Rectal smooth muscle tissue (tissue), 1 donor: ENCODE results near the gene CCDC28A.
A peak's percentile ranks its signal among the peaks of the same experiment; 100 is the strongest.

ENCODE experiments used
- H3K27ac ChIP-seq: one replicate; pipeline ENCODE4 v1.7.0; 2013; ENCODE audit warnings: low read depth, low read length, inconsistent platforms
- H3K27me3 ChIP-seq: one replicate; pipeline ENCODE4 v1.7.0; 2013; ENCODE audit warnings: low read length; ENCODE audit not compliant: control insufficient read depth, insufficient read depth
- H3K36me3 ChIP-seq: one replicate; pipeline ENCODE4 v1.7.0; 2013; ENCODE audit warnings: low read length; ENCODE audit not compliant: control insufficient read depth, insufficient read depth
- H3K4me1 ChIP-seq: one replicate; pipeline ENCODE4 v1.7.0; 2013; ENCODE audit warnings: low read length; ENCODE audit not compliant: control insufficient read depth, insufficient read depth
- H3K4me3 ChIP-seq: one replicate; pipeline ENCODE4 v1.7.0; 2013; ENCODE audit warnings: low read length
- H3K9ac ChIP-seq: one replicate; pipeline ENCODE4 v1.7.0; 2013; ENCODE audit warnings: low read length

The CCDC28A gene

GRCh38 chr6:138800377-138801150, 27.0 kb downstream of the CCDC28A start:
- Histone ChIP-seq H3K9ac (no peak overlapping the region), H3K27ac (no peak overlapping the region), H3K27me3 (no peaks in the 10 kb centered on the region), H3K4me1 (peaks cover 12% of the 10 kb centered on the region), H3K36me3 (no peaks in the 10 kb centered on the region), H3K4me3 (no peak overlapping the region)

DNA sequence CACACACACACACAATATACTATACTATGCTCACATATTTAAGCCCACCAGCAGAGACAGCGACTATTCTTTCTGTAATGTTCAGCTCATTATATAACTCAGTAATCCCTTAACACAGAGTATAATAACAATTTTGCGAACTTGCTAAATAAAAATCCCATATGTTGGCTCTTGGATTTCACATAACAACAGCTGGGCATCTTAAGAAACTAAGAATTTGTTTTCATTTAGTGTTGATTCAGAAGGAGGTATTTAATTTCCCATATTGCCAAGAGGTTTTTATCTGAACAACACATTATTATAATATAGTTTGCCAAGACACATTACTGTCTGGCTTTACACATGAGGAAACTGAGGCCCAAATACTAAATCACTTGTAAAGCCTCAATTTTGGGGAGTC, 29.8 kb downstream of the CCDC28A start:
- Histone ChIP-seq H3K36me3 (no peaks in the 10 kb centered on the region), H3K27me3 (no peaks in the 10 kb centered on the region), H3K4me3 (no peak overlapping the region), H3K27ac (peak overlapping the region; percentile 61), H3K4me1 (peaks cover 12% of the 10 kb centered on the region), H3K9ac (no peak overlapping the region)

- Histone ChIP-seq H3K9ac (no peak overlapping the region), H3K27me3 (no peaks in the 10 kb centered on the region), H3K36me3 (no peaks in the 10 kb centered on the region), H3K4me3 (no peak overlapping the region), H3K4me1 (peaks cover 12% of the 10 kb centered on the region), H3K27ac (peak overlapping the region; percentile 61)
Measured at GRCh38 chr6:138803861-138804260, 30.3 kb downstream of the CCDC28A start.

DNA sequence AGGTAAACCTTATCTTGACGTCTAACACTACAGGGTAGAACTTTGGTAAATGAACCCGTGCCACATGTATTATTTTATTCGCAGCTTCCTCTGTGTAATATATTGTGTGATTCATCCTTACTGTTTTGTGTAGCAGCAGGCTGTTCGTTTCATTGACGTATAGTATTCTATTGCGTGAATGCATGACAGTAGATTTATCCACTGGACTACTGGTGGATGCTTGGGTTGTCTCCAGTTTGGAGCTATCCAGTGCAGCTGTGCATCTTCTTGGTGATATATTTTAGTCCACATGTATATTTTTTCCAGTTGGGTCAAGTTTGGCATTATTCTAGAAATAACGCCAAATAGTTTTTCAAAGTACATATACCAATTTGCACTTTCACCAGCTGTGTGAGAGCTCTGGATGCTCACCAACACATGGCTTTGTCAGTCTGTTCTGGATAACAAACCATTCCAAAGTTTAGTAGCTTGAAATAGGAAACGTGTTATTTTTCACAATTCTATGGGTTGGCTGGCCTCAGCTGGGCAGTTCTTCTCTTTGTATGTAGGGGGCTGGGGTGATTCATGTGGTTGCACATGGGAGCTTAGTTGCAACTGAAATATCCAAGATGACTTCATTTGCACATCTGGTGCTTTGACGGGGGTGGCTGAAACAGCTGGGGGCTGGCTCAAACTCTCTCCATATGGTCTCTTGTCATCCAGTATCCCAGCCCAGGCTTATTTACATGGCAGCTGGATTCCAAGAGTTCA, 31.6 kb downstream of the CCDC28A start:
- no peak overlapping the region for H3K9ac ChIP-seq
- H3K36me3 ChIP-seq, result no peaks in the 10 kb centered on the region
- H3K4me1 ChIP-seq, result peaks cover 12% of the 10 kb centered on the region
- no peak overlapping the region for H3K4me3 ChIP-seq
- no peak overlapping the region for H3K27ac ChIP-seq
- H3K27me3 ChIP-seq, result no peaks in the 10 kb centered on the region

DNA sequence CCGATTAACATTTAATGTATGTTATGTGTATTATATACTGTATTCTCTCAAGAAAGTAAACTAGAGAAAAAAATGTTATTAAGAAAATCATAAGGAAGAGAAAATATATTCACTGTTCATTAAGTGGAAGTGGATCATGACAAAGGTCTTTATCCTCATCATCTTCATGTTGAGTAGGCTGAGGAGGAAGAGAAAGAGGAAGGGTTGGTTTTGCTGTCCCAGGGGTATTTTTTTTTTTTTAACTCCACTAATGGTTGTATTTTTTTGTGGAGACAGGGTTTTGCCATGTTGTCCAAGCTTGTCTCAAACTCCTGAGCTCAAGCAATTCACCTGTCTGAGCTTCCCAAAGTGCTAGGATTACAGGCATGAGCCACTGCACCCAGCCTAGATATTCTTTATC, 33.3 kb downstream of the CCDC28A start:
- H3K9ac ChIP-seq, result no peak overlapping the region
- no peaks in the 10 kb centered on the region for H3K27me3 ChIP-seq
- no peak overlapping the region for H3K4me3 ChIP-seq
- H3K4me1 ChIP-seq, result peaks cover 12% of the 10 kb centered on the region
- no peak overlapping the region for H3K27ac ChIP-seq
- no peaks in the 10 kb centered on the region for H3K36me3 ChIP-seq

- Histone ChIP-seq H3K4me3 (no peak overlapping the region), H3K4me1 (no peaks in the 10 kb centered on the region), H3K36me3 (no peaks in the 10 kb centered on the region), H3K9ac (no peak overlapping the region), H3K27ac (no peak overlapping the region), H3K27me3 (no peaks in the 10 kb centered on the region)
Measured at GRCh38 chr6:138809677-138810076, 36.1 kb downstream of the CCDC28A start.

DNA sequence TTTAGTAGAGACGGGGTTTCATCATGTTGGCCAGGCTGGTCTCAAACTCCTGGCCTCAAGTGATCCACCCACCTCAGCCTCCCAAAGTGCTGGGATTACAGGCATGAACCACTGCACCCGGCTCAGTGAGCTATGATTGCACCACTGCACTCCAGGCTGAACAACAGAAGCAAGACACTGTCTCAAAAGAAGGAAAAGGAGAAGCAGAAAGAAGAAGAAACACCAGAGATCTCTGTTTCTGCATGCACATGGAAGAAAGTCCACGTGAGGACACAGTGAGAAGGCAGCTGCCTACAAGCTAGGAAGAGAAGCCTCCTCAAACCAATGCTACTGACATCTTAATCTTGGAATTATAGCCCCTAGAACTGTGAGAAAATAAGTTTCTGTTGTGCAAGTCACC, 38.3 kb downstream of the CCDC28A start:
- no peaks in the 10 kb centered on the region for H3K27me3 ChIP-seq
- no peak overlapping the region for H3K9ac ChIP-seq
- H3K36me3 ChIP-seq, result no peaks in the 10 kb centered on the region
- no peaks in the 10 kb centered on the region for H3K4me1 ChIP-seq
- no peak overlapping the region for H3K4me3 ChIP-seq
- H3K27ac ChIP-seq, result no peak overlapping the region

GRCh38 chr6:138814179-138814834, 40.7 kb downstream of the CCDC28A start:
- Histone ChIP-seq H3K36me3 (no peaks in the 10 kb centered on the region), H3K4me1 (no peaks in the 10 kb centered on the region), H3K9ac (no peak overlapping the region), H3K27me3 (no peaks in the 10 kb centered on the region), H3K4me3 (no peak overlapping the region), H3K27ac (no peak overlapping the region)

- no peaks in the 10 kb centered on the region for H3K27me3 ChIP-seq
- no peak overlapping the region for H3K27ac ChIP-seq
- no peaks in the 10 kb centered on the region for H3K36me3 ChIP-seq
- H3K9ac ChIP-seq, result no peak overlapping the region
- H3K4me3 ChIP-seq, result no peak overlapping the region
- H3K4me1 ChIP-seq, result no peaks in the 10 kb centered on the region
Measured at GRCh38 chr6:138815221-138815620, 41.7 kb downstream of the CCDC28A start.

GRCh38 chr6:138815797-138816528, 42.4 kb downstream of the CCDC28A start:
- H3K4me3 ChIP-seq, result no peak overlapping the region
- no peaks in the 10 kb centered on the region for H3K36me3 ChIP-seq
- H3K4me1 ChIP-seq, result no peaks in the 10 kb centered on the region
- no peaks in the 10 kb centered on the region for H3K27me3 ChIP-seq
- no peak overlapping the region for H3K9ac ChIP-seq
- no peak overlapping the region for H3K27ac ChIP-seq

DNA sequence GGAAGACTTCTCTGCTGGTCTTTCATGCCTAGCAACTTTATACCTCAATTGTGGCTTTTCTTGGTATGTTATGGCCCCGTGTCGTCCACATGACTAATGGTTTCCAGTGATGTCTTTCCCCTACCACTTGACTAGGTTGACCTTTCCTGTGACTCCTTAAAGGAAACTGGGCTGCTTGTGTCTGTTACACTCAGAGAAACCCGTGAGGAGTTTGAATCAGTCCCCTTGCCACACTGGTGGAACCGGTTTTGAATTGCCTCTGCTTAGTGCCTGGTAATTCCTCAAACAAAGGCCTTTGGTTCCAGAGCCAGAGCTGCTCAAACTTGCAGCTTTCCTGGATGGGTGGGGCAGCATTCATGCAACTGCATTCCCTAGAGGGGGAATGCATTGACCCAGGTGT, 44.2 kb downstream of the CCDC28A start:
- no peak overlapping the region for H3K9ac ChIP-seq
- no peaks in the 10 kb centered on the region for H3K4me1 ChIP-seq
- no peaks in the 10 kb centered on the region for H3K27me3 ChIP-seq
- H3K27ac ChIP-seq, result no peak overlapping the region
- H3K4me3 ChIP-seq, result no peak overlapping the region
- no peaks in the 10 kb centered on the region for H3K36me3 ChIP-seq
